Endothelial cell of umbilical vein (primary cell): ENCODE measurements around the gene LRRC59. TPM values are rescaled to one million over a fixed set of nuclear protein-coding genes. Genes with fewer than 3 reads are reported as not detected.
"Not testable (repeated sequence)": the region's sequence is repeated elsewhere in the genome, so short reads cannot be mapped to it uniquely, and the experiment has no call there.

Experiments
- BruUV-seq: library from RNA; stranded (reverse); fragments of 400-500 nt; replicated peaks from 2 replicates; lab custom pipeline; 2021; lab: Mats Ljungman, UMichigan
- CTCF ChIA-PET: fragments of 300-600, 350-600 bp; sonication (Branson Sonifier 250); formaldehyde crosslinking; loops from one replicate; lab custom pipeline; 2021; ENCODE audit warnings: antibody characterized with exemption, inconsistent platforms; lab: Charles Lee
- POLR2A ChIA-PET: fragments of 300-600, 350-600 bp; sonication (Branson Sonifier 250); formaldehyde crosslinking; loops from one replicate; lab custom pipeline; 2021; ENCODE audit warnings: antibody characterized with exemption, inconsistent platforms; lab: Charles Lee
- DNase-seq: peaks from one replicate; pipeline ENCODE4 v3.0.0-alpha.2; 2011; ENCODE audit warnings: low read depth, low spot score
- FAIRE-seq: peaks from 2 replicates; lab custom pipeline; 2011; peaks lifted over from hg19 to GRCh38; lab: Jason Lieb, UNC
- H2AFZ ChIP-seq: 2 replicates; pipeline ENCODE4 v1.6.0; 2012; ENCODE audit warnings: low read depth, low read length, control low read depth, inconsistent platforms
- H3K27ac ChIP-seq: 2 replicates; pipeline ENCODE4 v1.5.1; 2011; ENCODE audit warnings: low read depth, mild to moderate bottlenecking, control low read depth, low read length, moderate library complexity; ENCODE audit not compliant: insufficient read depth
- H3K27me3 ChIP-seq, 2 experiments: 2 replicates each; pipeline versions ENCODE4 v1.6.0 to v1.6.1; 2011; ENCODE audit warnings: low read length in 2 of 2, mixed read lengths in 1 of 2; ENCODE audit not compliant: control insufficient read depth in 2 of 2, insufficient read depth in 2 of 2
- H3K36me3 ChIP-seq, 2 experiments: 2 replicates in 1 of 2; 3 replicates in 1 of 2; pipeline ENCODE4 v1.5.1; 2011; ENCODE audit warnings: low read length in 2 of 2, mild to moderate bottlenecking in 1 of 2, moderate library complexity in 1 of 2; ENCODE audit not compliant: control insufficient read depth in 2 of 2, insufficient read depth in 2 of 2; ENCODE audit errors: extremely low read depth in 1 of 2
- H3K4me1 ChIP-seq: 3 replicates; pipeline ENCODE4 v1.5.1; 2011; ENCODE audit warnings: mild to moderate bottlenecking, low read length; ENCODE audit not compliant: control insufficient read depth, insufficient read depth; ENCODE audit errors: extremely low read depth
- H3K4me2 ChIP-seq: 2 replicates; pipeline ENCODE4 v1.6.1; 2011; ENCODE audit warnings: low read length, control low read depth, mixed read lengths; ENCODE audit not compliant: insufficient read depth
- H3K4me3 ChIP-seq, 3 experiments: fragments of 200-600 bp in 1 of 3; sonication (generic), shearing (Covaris generic) in 1 of 3; replicated peaks in 1 of 3; 2 replicates each; pipeline ENCODE4 v1.5.1; 2011 to 2016; ENCODE audit warnings: control low read depth in 3 of 3, low read length in 3 of 3, mild to moderate bottlenecking in 2 of 3, inconsistent platforms in 1 of 3, low read depth in 1 of 3, moderate library complexity in 1 of 3; ENCODE audit not compliant: insufficient read depth in 1 of 3
- H3K79me2 ChIP-seq: 2 replicates; pipeline ENCODE4 v1.6.0; 2012; ENCODE audit warnings: low read length, inconsistent platforms; ENCODE audit not compliant: control insufficient read depth, insufficient read depth
- H3K9ac ChIP-seq: replicated peaks from 2 replicates; pipeline ENCODE3; 2011; ENCODE audit warnings: low read length, control low read depth; ENCODE audit not compliant: insufficient read depth; ENCODE audit errors: extremely low read depth
- H3K9me1 ChIP-seq: replicated peaks from 3 replicates; pipeline ENCODE4 v1.6.0; 2011; ENCODE audit warnings: mild to moderate bottlenecking, low read length; ENCODE audit not compliant: control insufficient read depth, insufficient read depth; ENCODE audit errors: extremely low read depth
- H3K9me3 ChIP-seq: replicated peaks from 2 replicates; pipeline ENCODE4 v1.5.1; 2012; ENCODE audit warnings: low read length, inconsistent platforms; ENCODE audit not compliant: control insufficient read depth, insufficient read depth
- H4K20me1 ChIP-seq: replicated peaks from 2 replicates; pipeline ENCODE3; 2011; ENCODE audit warnings: mild to moderate bottlenecking, low read length; ENCODE audit not compliant: control insufficient read depth, insufficient read depth; ENCODE audit errors: extremely low read depth
- CTCF ChIP-seq, 2 donors: IDR thresholded peaks; 1 replicate in 1 of 2; 2 replicates in 1 of 2; pipeline ENCODE4 v1.5.1; 2011; ENCODE audit warnings: low read length in 2 of 2, mild to moderate bottlenecking in 2 of 2, moderate library complexity in 2 of 2, control low read depth in 1 of 2, inconsistent platforms in 1 of 2, low read depth in 1 of 2; ENCODE audit not compliant: insufficient read depth in 1 of 2; ENCODE audit errors: extremely low read depth in 1 of 2
- EZH2 ChIP-seq: IDR thresholded peaks from 2 replicates; pipeline ENCODE4 v1.6.1; 2012; ENCODE audit warnings: borderline replicate concordance, low read depth, mild to moderate bottlenecking, moderate library complexity, low read length, inconsistent platforms; ENCODE audit not compliant: severe bottlenecking
- FOS ChIP-seq: IDR thresholded peaks from 2 replicates; pipeline ENCODE4 v1.6.1; 2011; ENCODE audit warnings: mild to moderate bottlenecking, low read length, moderate library complexity, borderline replicate concordance; ENCODE audit not compliant: insufficient read depth
- GATA2 ChIP-seq: IDR thresholded peaks from 2 replicates; pipeline ENCODE4 v1.7.0; 2011; ENCODE audit warnings: low read depth, mild to moderate bottlenecking, moderate library complexity, mixed read lengths, low read length; ENCODE audit not compliant: insufficient read length, insufficient read depth
- JUN ChIP-seq: IDR thresholded peaks from 2 replicates; pipeline ENCODE4 v1.6.1; 2011; ENCODE audit warnings: borderline replicate concordance, low read depth; ENCODE audit not compliant: insufficient read length, insufficient read depth
- MAX ChIP-seq: IDR thresholded peaks from 2 replicates; pipeline ENCODE4 v1.6.1; 2011; ENCODE audit not compliant: insufficient read depth, insufficient read length
- MYC ChIP-seq: IDR thresholded peaks from one replicate; pipeline ENCODE4 v1.6.1; 2011; ENCODE audit warnings: mild to moderate bottlenecking, low read depth, low read length
- POLR2A ChIP-seq: IDR thresholded peaks from 2 replicates; pipeline ENCODE4 v1.6.1; 2012; ENCODE audit warnings: low read depth, mild to moderate bottlenecking, control low read depth, low read length
- POLR2AphosphoS5 ChIP-seq: IDR thresholded peaks from 2 replicates; pipeline ENCODE4 v1.6.1; 2012; ENCODE audit warnings: low read depth, mild to moderate bottlenecking, control low read depth, low read length, moderate library complexity; ENCODE audit not compliant: insufficient read depth
- dilution Hi-C: fragments of 300-500 bp; cut with MboI; formaldehyde crosslinking; loops from one replicate; pipeline ENCODE4 v1.15.0; 2019; ENCODE audit warnings: low sequenced_read_pairs; ENCODE audit not compliant: extremely low pct_ligation_motif_present
- intact Hi-C: fragments of 100-400 bp; cut with micrococcal nuclease; formaldehyde crosslinking; loops from one replicate; pipeline ENCODE4 v1.10.0; 2022
- polyA plus RNA-seq, 4 experiments: library from polyadenylated mRNA; depleted of rRNA in 3 of 4; stranded (reverse) in 3 of 4; unstranded in 1 of 4; fragments of >200 nt; gene quantifications; 2 replicates each; pipeline versions ENCODE4 v1.2.1 to v1.2.3, GENCODE V29; 2011 to 2012; ENCODE audit warnings: missing spikeins in 1 of 4
- total RNA-seq: library from RNA; stranded (reverse); gene quantifications from 2 replicates; pipeline ENCODE4 v1.2.3, GENCODE V29; 2021

Gene LRRC59
- total and polyA plus RNA-seq, 2 donors (not counting 3 experiments of a cell fraction or from before 2014, with no cell fraction given), result 93.9 to 183 TPM

GRCh38 chr17:50420419-50421112 is 23.2 kb upstream of the LRRC59 start:
- FAIRE-seq, result no peak
- Histone ChIP-seq H3K9me1 (no peaks in the 10 kb centered on the region), H3K4me3 (no peak overlapping the region), H3K9ac (no peak overlapping the region), H3K9me3 (no peaks in the 10 kb centered on the region), H4K20me1 (no peaks in the 10 kb centered on the region), H3K36me3 (no peaks in the 10 kb centered on the region), H3K79me2 (no peaks in the 10 kb centered on the region), H2AFZ (no peak overlapping the region), H3K4me1 (peaks cover 31% of the 10 kb centered on the region), H3K27me3 (no peaks in the 10 kb centered on the region), H3K4me2 (no peak overlapping the region), H3K27ac (no peak overlapping the region)
- CTCF ChIA-PET, result interaction anchor here (2.3 to 2.4 kb wide), 2 partner anchors 22 to 24 kb away, joined by 6 to 7 read pairs; partner anchors contain the start of gene LRRC59
- TF ChIP-seq JUN (no peak), POLR2AphosphoS5 (no peak), EZH2 (no peak), MYC (no peak), FOS (no peak), POLR2A (no peak), CTCF (IDR thresholded peaks at IDR 0.05; ENCODE audit: extremely low read depth in 1 of 2, insufficient read depth in 1 of 2, low read depth in 1 of 2, low read length in 2 of 2) (no peak), GATA2 (no peak), MAX (no peak)
- intact Hi-C loops, result no loop called here
- DNase-seq, result no peak
- POLR2A ChIA-PET, result interaction anchor here (0.6 kb wide), 2 partner anchors 23 to 25 kb away, joined by 4 to 7 read pairs; partner anchors contain the start of gene LRRC59
- no TSS peak for BruUV-seq
- dilution Hi-C loops, result no loop called here

- DNase-seq, POLR2A ChIA-PET, H4K20me1 ChIP-seq, H3K9me1 ChIP-seq, H3K36me3 ChIP-seq, H3K4me2 ChIP-seq, intact Hi-C loops, H2AFZ ChIP-seq, H3K9me3 ChIP-seq, FAIRE-seq, H3K4me3 ChIP-seq, H3K79me2 ChIP-seq, H3K27me3 ChIP-seq, BruUV-seq, H3K27ac ChIP-seq, H3K9ac ChIP-seq, dilution Hi-C loops: not testable (repeated sequence)
- H3K4me1 ChIP-seq, result peaks cover 26% of the 10 kb centered on the region
- CTCF ChIA-PET, result interaction anchor here (2.3 kb wide), 1 partner anchor 23 kb away, joined by 6 read pairs; the partner anchor contains the start of gene LRRC59
These were observed 22.3 kb upstream of the LRRC59 start for GRCh38 chr17:50419577-50419976.
